Vagina (tissue), 2 donors: ENCODE results near the gene GNL2. TPM values are rescaled to one million over a fixed set of nuclear protein-coding genes. Genes with fewer than 3 reads are reported as not detected.

Experiments used
- DNase-seq, 2 donors: peaks; one replicate each; pipeline ENCODE4 v3.0.0-alpha.2; 2017; ENCODE audit errors: extremely low spot score in 2 of 2
- H3K27ac ChIP-seq: fragments of 200-600 bp; sonication (generic); one replicate; pipeline ENCODE4 v1.5.1; 2019
- H3K27me3 ChIP-seq: fragments of 200-600 bp; sonication (generic); one replicate; pipeline ENCODE4 v1.5.1; 2019
- H3K36me3 ChIP-seq, 2 donors: fragments of 200-600 bp; sonication (generic); one replicate each; pipeline ENCODE4 v1.5.1; 2017 to 2019
- H3K4me1 ChIP-seq: fragments of 200-600 bp; sonication (generic); one replicate; pipeline ENCODE4 v1.5.1; 2019
- H3K4me3 ChIP-seq, 2 donors: fragments of 200-600 bp; sonication (generic); 1 replicate in 1 of 2; 2 replicates in 1 of 2; pipeline ENCODE4 v1.5.1; 2016 to 2019
- H3K9me3 ChIP-seq: fragments of 200-600 bp; sonication (generic); one replicate; pipeline ENCODE4 v1.5.1; 2019
- POLR2A ChIP-seq, 2 donors: fragments of 450-650 bp; IDR thresholded peaks; one replicate each; pipeline ENCODE4 v1.6.1; 2017; ENCODE audit warnings: antibody characterized with exemption in 2 of 2, mild to moderate bottlenecking in 2 of 2, moderate library complexity in 2 of 2
- POLR2AphosphoS5 ChIP-seq, 2 donors: sonication (generic); formaldehyde crosslinking; IDR thresholded peaks; one replicate each; pipeline ENCODE4 v1.9.0; 2017; ENCODE audit warnings: antibody characterized with exemption in 2 of 2, mild to moderate bottlenecking in 2 of 2, low read depth in 1 of 2; ENCODE audit not compliant: insufficient read depth in 1 of 2
- intact Hi-C: fragments of 100-400 bp; cut with DNase I; formaldehyde crosslinking; loops from one replicate; pipeline ENCODE4 v1.15.1; 2023
- total RNA-seq: library from RNA; depleted of rRNA; stranded (reverse); fragments of >200 nt; gene quantifications from one replicate; pipeline ENCODE4 v1.2.3, GENCODE V29; 2016
- TF ChIP-seq, protein P1 (sequence below), 3 experiments: fragments of 450-650 bp in 2 of 3; fragments of 200-600 bp in 1 of 3; sonication (generic) in 1 of 3; IDR thresholded peaks; one replicate each; pipeline ENCODE4 v1.5.1; 2017 to 2019; ENCODE audit warnings: antibody characterized with exemption in 3 of 3, mild to moderate bottlenecking in 2 of 3, moderate library complexity in 2 of 3

Gene GNL2
- total RNA-seq, 1 donor from 2014 or later: 62.1 TPM

GRCh38 chr1:37633938-37634243 is 38.2 kb upstream of the GNL2 start:
- Histone ChIP-seq H3K4me1 (peaks cover 33% of the 10 kb centered on the region), H3K36me3 (no peaks in the 10 kb centered on the region), H3K27ac (peak overlapping the region; percentile 61), H3K27me3 (no peaks in the 10 kb centered on the region), H3K9me3 (no peaks in the 10 kb centered on the region), H3K4me3 (peak overlapping the region; percentile 51 to 52)
- intact Hi-C loops: no loop called here
- DNase-seq: no peak
- TF ChIP-seq POLR2AphosphoS5 (IDR thresholded peaks at IDR 0.05; ENCODE audit: insufficient read depth in 1 of 2, low read depth in 1 of 2): no peak
- TF ChIP-seq POLR2A (IDR thresholded peaks at IDR 0.05): no peak
- TF ChIP-seq, protein P1, sequence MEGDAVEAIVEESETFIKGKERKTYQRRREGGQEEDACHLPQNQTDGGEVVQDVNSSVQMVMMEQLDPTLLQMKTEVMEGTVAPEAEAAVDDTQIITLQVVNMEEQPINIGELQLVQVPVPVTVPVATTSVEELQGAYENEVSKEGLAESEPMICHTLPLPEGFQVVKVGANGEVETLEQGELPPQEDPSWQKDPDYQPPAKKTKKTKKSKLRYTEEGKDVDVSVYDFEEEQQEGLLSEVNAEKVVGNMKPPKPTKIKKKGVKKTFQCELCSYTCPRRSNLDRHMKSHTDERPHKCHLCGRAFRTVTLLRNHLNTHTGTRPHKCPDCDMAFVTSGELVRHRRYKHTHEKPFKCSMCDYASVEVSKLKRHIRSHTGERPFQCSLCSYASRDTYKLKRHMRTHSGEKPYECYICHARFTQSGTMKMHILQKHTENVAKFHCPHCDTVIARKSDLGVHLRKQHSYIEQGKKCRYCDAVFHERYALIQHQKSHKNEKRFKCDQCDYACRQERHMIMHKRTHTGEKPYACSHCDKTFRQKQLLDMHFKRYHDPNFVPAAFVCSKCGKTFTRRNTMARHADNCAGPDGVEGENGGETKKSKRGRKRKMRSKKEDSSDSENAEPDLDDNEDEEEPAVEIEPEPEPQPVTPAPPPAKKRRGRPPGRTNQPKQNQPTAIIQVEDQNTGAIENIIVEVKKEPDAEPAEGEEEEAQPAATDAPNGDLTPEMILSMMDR (IDR thresholded peaks at IDR 0.05): no peak

- intact Hi-C loops: no loop called here
- H3K4me1 ChIP-seq: peaks cover 33% of the 10 kb centered on the region
- H3K4me3 ChIP-seq: peak overlapping the region; percentile 51 to 52
- peak overlapping the region; percentile 61 for H3K27ac ChIP-seq
- no peaks in the 10 kb centered on the region for H3K9me3 ChIP-seq
- H3K36me3 ChIP-seq: no peaks in the 10 kb centered on the region
- DNase-seq: no peak
- TF ChIP-seq POLR2AphosphoS5 (IDR thresholded peaks at IDR 0.05; ENCODE audit: insufficient read depth in 1 of 2, low read depth in 1 of 2) (no peak), POLR2A (IDR thresholded peaks at IDR 0.05) (no peak)
- TF ChIP-seq, protein P1 (IDR thresholded peaks at IDR 0.05): no peak
- no peaks in the 10 kb centered on the region for H3K27me3 ChIP-seq
Measured at GRCh38 chr1:37633040-37633937, 37.6 kb upstream of the GNL2 start.

- peaks cover 32% of the 10 kb centered on the region for H3K4me1 ChIP-seq
- DNase-seq: no peak
- intact Hi-C loops: no loop called here
- H3K36me3 ChIP-seq: no peaks in the 10 kb centered on the region
- H3K27me3 ChIP-seq: no peaks in the 10 kb centered on the region
- TF ChIP-seq POLR2A (IDR thresholded peaks at IDR 0.05): no peak
- no peak for TF ChIP-seq POLR2AphosphoS5 (IDR thresholded peaks at IDR 0.05; ENCODE audit: insufficient read depth in 1 of 2, low read depth in 1 of 2)
- TF ChIP-seq, protein P1 (IDR thresholded peaks at IDR 0.05): no peak
- H3K27ac ChIP-seq: no peak overlapping the region
- peak overlapping the region in 1 of 2 donors; percentile 13 for H3K4me3 ChIP-seq
- no peaks in the 10 kb centered on the region for H3K9me3 ChIP-seq
Measured at GRCh38 chr1:37631036-37631435, 35.3 kb upstream of the GNL2 start.

DNA sequence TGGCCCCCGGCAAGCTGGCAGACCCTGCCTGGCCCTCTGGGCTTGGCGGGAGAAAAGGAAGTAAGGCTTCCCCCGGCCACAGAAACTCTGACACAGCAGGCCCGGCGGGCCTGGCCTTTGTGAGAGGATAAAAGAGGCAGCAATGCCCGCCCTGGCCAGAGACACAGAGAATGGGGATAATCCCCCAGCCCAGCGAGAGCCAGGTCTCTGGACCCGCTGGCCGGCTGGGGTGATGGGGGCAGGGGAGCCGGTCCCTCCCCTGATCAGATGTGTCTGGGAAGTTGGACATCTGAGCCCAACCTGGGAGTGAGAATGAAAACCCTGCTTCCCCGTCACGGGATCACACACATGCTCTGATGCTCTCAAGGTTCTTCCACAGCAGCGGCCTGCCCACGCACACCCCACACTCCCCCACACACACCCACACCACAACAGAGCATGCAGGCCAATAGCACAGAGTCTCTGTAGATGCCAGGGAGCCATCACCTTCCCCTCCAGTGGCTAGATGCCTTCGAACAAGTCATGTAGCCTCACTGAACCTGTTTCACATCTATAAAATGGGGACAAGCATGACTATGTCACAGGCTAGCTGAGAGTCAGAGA is 34.8 kb upstream of the GNL2 start:
- no peaks in the 10 kb centered on the region for H3K27me3 ChIP-seq
- intact Hi-C loops: no loop called here
- no peaks in the 10 kb centered on the region for H3K9me3 ChIP-seq
- DNase-seq: no peak
- TF ChIP-seq POLR2AphosphoS5 (IDR thresholded peaks at IDR 0.05; ENCODE audit: insufficient read depth in 1 of 2, low read depth in 1 of 2) (no peak), POLR2A (IDR thresholded peaks at IDR 0.05) (no peak)
- TF ChIP-seq, protein P1 (IDR thresholded peaks at IDR 0.05): no peak
- H3K27ac ChIP-seq: no peak overlapping the region
- peak overlapping the region in 1 of 2 donors; percentile 13 for H3K4me3 ChIP-seq
- no peaks in the 10 kb centered on the region for H3K36me3 ChIP-seq
- peaks cover 36% of the 10 kb centered on the region for H3K4me1 ChIP-seq
